GM18868 (cell line): ENCODE results near the gene SLC34A1.
A peak's percentile ranks its signal among the peaks of the same experiment; 100 is the strongest.
"Not testable (repeated sequence)": the region's sequence is repeated elsewhere in the genome, so short reads cannot be mapped to it uniquely, and the experiment has no call there.

ENCODE experiments used
- ATAC-seq: cut with Tn5 transposase; IDR thresholded peaks from one replicate; pipeline ENCODE4 v1.9.1; 2021; ENCODE audit warnings: mild to moderate bottlenecking, moderate library complexity; ENCODE audit not compliant: unreplicated experiment

Gene SLC34A1

GRCh38 chr5:177405312-177405711, 21.1 kb downstream of the SLC34A1 start:
- ATAC-seq: no peak

GRCh38 chr5:177405805-177406204, 21.6 kb downstream of the SLC34A1 start:
- peak; percentile 31 for ATAC-seq

GRCh38 chr5:177409043-177409801, 25.0 kb downstream of the SLC34A1 start, which contains the start of gene F12:
Gene F12 (minus strand): TSS chr5:177409564. CDS start chr5:177409527, 37 bp downstream.
- ATAC-seq: no peak

- no peak for ATAC-seq
Measured at GRCh38 chr5:177410575-177410974, 26.3 kb downstream of the SLC34A1 start.

GRCh38 chr5:177412603-177413233, 28.5 kb downstream of the SLC34A1 start:
- ATAC-seq: peak; percentile 67

GRCh38 chr5:177414481-177414880, 30.2 kb downstream of the SLC34A1 start:
- no peak for ATAC-seq

GRCh38 chr5:177417081-177417480, 32.8 kb downstream of the SLC34A1 start:
- not testable (repeated sequence) for ATAC-seq

GRCh38 chr5:177419046-177419445, 34.8 kb downstream of the SLC34A1 start:
- ATAC-seq: no peak

- ATAC-seq: not testable (repeated sequence)
Measured at GRCh38 chr5:177420472-177420871, 36.2 kb downstream of the SLC34A1 start.

- no peak for ATAC-seq
Measured at GRCh38 chr5:177421062-177421798, 37.0 kb downstream of the SLC34A1 start.

- no peak for ATAC-seq
Measured at GRCh38 chr5:177423671-177424070, 39.4 kb downstream of the SLC34A1 start.

GRCh38 chr5:177425196-177425800, 41.1 kb downstream of the SLC34A1 start:
- ATAC-seq: no peak

GRCh38 chr5:177425801-177426565, 41.7 kb downstream of the SLC34A1 start:
- peak; percentile 76 for ATAC-seq

- ATAC-seq: no peak
Measured at GRCh38 chr5:177426566-177427210, 42.5 kb downstream of the SLC34A1 start, which contains the start of gene GRK6. Gene GRK6 (plus strand): TSS chr5:177426676. CDS start chr5:177426846, 170 bp downstream.

GRCh38 chr5:177427211-177427822, 43.1 kb downstream of the SLC34A1 start:
- ATAC-seq: no peak

- no peak for ATAC-seq
Measured at GRCh38 chr5:177427919-177428573, 43.8 kb downstream of the SLC34A1 start.

GRCh38 chr5:177428574-177429217, 44.5 kb downstream of the SLC34A1 start:
- ATAC-seq: no peak

- no peak for ATAC-seq
Measured at GRCh38 chr5:177429248-177430040, 45.2 kb downstream of the SLC34A1 start.
